Stomach (tissue), 4 donors: ENCODE data around the gene RAVER2.

Experiments
- EP300 ChIP-seq: sonication (generic); formaldehyde crosslinking; IDR thresholded peaks from one replicate; pipeline ENCODE4 v1.6.1; 2017; ENCODE audit warnings: antibody characterized with exemption
- POLR2A ChIP-seq, 4 donors: fragments of 450-650 bp; IDR thresholded peaks; one replicate each; pipeline ENCODE4 v1.6.1; 2016; ENCODE audit warnings: antibody characterized with exemption in 4 of 4, control low read depth in 2 of 4, mild to moderate bottlenecking in 1 of 4, moderate library complexity in 1 of 4
- POLR2AphosphoS5 ChIP-seq, 3 donors: sonication (generic); formaldehyde crosslinking; IDR thresholded peaks; one replicate each; pipeline ENCODE4 v1.6.1; 2016; ENCODE audit warnings: antibody characterized with exemption in 3 of 3
- TF ChIP-seq, protein P1 (sequence below), 7 experiments: fragments of 450-650 bp in 4 of 7; fragments of 200-600 bp in 3 of 7; sonication (generic) in 3 of 7; IDR thresholded peaks; one replicate each; pipeline ENCODE4 v1.5.1; 2016 to 2019; ENCODE audit warnings: antibody characterized with exemption in 7 of 7, control low read depth in 2 of 7, mild to moderate bottlenecking in 1 of 7

DNA sequence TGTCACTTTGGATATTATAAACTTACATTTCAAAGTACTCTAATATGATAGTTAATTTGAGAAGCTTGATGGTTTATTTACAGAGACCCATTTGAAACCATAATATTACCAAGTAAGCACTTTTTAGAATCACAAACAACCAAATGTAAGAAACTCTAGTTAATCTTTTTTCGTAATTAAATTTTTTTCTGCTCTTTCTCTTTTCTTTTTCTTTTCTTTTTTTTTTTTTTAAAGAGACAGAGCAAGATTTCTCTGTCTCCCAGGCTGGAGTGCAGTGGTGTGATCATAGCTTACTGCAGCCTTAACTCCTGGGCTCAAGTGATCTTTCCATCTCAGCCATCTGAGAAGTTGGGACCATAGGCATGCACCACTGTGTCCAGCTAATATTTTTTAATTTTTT lies 5.2 kb downstream of the RAVER2 start:
- TF ChIP-seq, protein P1, sequence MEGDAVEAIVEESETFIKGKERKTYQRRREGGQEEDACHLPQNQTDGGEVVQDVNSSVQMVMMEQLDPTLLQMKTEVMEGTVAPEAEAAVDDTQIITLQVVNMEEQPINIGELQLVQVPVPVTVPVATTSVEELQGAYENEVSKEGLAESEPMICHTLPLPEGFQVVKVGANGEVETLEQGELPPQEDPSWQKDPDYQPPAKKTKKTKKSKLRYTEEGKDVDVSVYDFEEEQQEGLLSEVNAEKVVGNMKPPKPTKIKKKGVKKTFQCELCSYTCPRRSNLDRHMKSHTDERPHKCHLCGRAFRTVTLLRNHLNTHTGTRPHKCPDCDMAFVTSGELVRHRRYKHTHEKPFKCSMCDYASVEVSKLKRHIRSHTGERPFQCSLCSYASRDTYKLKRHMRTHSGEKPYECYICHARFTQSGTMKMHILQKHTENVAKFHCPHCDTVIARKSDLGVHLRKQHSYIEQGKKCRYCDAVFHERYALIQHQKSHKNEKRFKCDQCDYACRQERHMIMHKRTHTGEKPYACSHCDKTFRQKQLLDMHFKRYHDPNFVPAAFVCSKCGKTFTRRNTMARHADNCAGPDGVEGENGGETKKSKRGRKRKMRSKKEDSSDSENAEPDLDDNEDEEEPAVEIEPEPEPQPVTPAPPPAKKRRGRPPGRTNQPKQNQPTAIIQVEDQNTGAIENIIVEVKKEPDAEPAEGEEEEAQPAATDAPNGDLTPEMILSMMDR (IDR thresholded peaks at IDR 0.05): no peak
- no peak for TF ChIP-seq POLR2A (IDR thresholded peaks at IDR 0.05)
- no peak for TF ChIP-seq EP300
- TF ChIP-seq POLR2AphosphoS5 (IDR thresholded peaks at IDR 0.05): no peak
